Astrocyte (in vitro differentiated cells and primary cell): ENCODE data around the gene PTPRD. TPM values are rescaled to one million over a fixed set of nuclear protein-coding genes. Genes with fewer than 3 reads are reported as not detected.

Experiments used
- DNase-seq: peaks from one replicate; pipeline ENCODE4 v3.0.0-alpha.2; 2010; ENCODE audit warnings: low read depth
- FAIRE-seq: peaks from 2 replicates; lab custom pipeline; 2011; peaks lifted over from hg19 to GRCh38; lab: Jason Lieb, UNC
- H2AFZ ChIP-seq: 2 replicates; pipeline ENCODE4 v1.6.0; 2012; ENCODE audit warnings: low read depth, low read length, inconsistent platforms
- H3K27ac ChIP-seq: 2 replicates; pipeline ENCODE4 v1.5.1; 2011; ENCODE audit warnings: low read depth, low read length, inconsistent platforms
- H3K27me3 ChIP-seq: 2 replicates; pipeline ENCODE4 v1.6.0; 2011; ENCODE audit warnings: low read length, inconsistent platforms; ENCODE audit not compliant: insufficient read depth
- H3K36me3 ChIP-seq: 2 replicates; pipeline ENCODE4 v1.5.1; 2011; ENCODE audit warnings: low read length, inconsistent platforms; ENCODE audit not compliant: insufficient read depth
- H3K4me1 ChIP-seq: 2 replicates; pipeline ENCODE4 v1.5.1; 2011; ENCODE audit warnings: low read length, inconsistent platforms; ENCODE audit not compliant: insufficient read depth
- H3K4me2 ChIP-seq: 2 replicates; pipeline ENCODE4 v1.6.0; 2012; ENCODE audit warnings: low read length, inconsistent platforms
- H3K4me3 ChIP-seq: 2 replicates; pipeline ENCODE4 v1.5.1; 2011; ENCODE audit warnings: low read depth, mild to moderate bottlenecking, low read length, inconsistent platforms; ENCODE audit not compliant: insufficient read depth
- H3K79me2 ChIP-seq: 2 replicates; pipeline ENCODE4 v1.6.0; 2012; ENCODE audit warnings: mild to moderate bottlenecking, low read length, inconsistent platforms; ENCODE audit not compliant: insufficient read depth
- H3K9ac ChIP-seq: 2 replicates; pipeline ENCODE4 v1.6.0; 2012; ENCODE audit warnings: mild to moderate bottlenecking, low read length, inconsistent platforms
- H3K9me3 ChIP-seq: 2 replicates; pipeline ENCODE4 v1.5.1; 2012; ENCODE audit warnings: low read depth, mild to moderate bottlenecking, low read length, inconsistent platforms; ENCODE audit not compliant: insufficient read depth
- H4K20me1 ChIP-seq: 2 replicates; pipeline ENCODE4 v1.6.0; 2012; ENCODE audit warnings: low read length, inconsistent platforms; ENCODE audit not compliant: insufficient read depth
- H3K27ac Mint-ChIP-seq: one replicate; pipeline ENCODE4 v1.8.0; 2021; ENCODE audit warnings: mild to moderate bottlenecking, mixed read lengths; ENCODE audit not compliant: unreplicated experiment
- H3K27me3 Mint-ChIP-seq: one replicate; pipeline ENCODE4 v1.8.0; 2021; ENCODE audit warnings: low read depth, mixed read lengths; ENCODE audit not compliant: unreplicated experiment
- H3K36me3 Mint-ChIP-seq: one replicate; pipeline ENCODE4 v1.8.0; 2021; ENCODE audit warnings: low read depth, mixed read lengths; ENCODE audit not compliant: unreplicated experiment
- H3K4me1 Mint-ChIP-seq: one replicate; pipeline ENCODE4 v1.8.0; 2021; ENCODE audit warnings: low read depth, mixed read lengths; ENCODE audit not compliant: unreplicated experiment
- H3K4me3 Mint-ChIP-seq: one replicate; pipeline ENCODE4 v1.8.0; 2021; ENCODE audit warnings: mild to moderate bottlenecking, moderate library complexity, mixed read lengths; ENCODE audit not compliant: unreplicated experiment
- H3K9me3 Mint-ChIP-seq: one replicate; pipeline ENCODE4 v1.8.0; 2021; ENCODE audit warnings: mild to moderate bottlenecking, mixed read lengths; ENCODE audit not compliant: unreplicated experiment
- EZH2 ChIP-seq: IDR thresholded peaks from 2 replicates; pipeline ENCODE4 v1.6.1; 2012; ENCODE audit warnings: mild to moderate bottlenecking, low read length, inconsistent platforms; ENCODE audit not compliant: insufficient read depth
- total RNA-seq: library from RNA; stranded (reverse); gene quantifications from 2 replicates; pipeline ENCODE4 v1.2.1, GENCODE V29; 2021
- TF ChIP-seq, protein P1 (sequence below): IDR thresholded peaks from 2 replicates; pipeline ENCODE4 v1.5.1; 2011; ENCODE audit warnings: low read depth, mild to moderate bottlenecking, inconsistent platforms, low read length, moderate library complexity; ENCODE audit not compliant: insufficient read depth

PTPRD gene
- total RNA-seq, 1 donor from 2014 or later, result 88.1 TPM

GRCh38 chr9:8457816-8458215 lies 2155.0 kb downstream of the PTPRD start:
- Histone ChIP-seq H3K79me2 (no peaks in the 10 kb centered on the region), H4K20me1 (no peaks in the 10 kb centered on the region), H3K27me3 (no peaks in the 10 kb centered on the region), H3K36me3 (no peaks in the 10 kb centered on the region), H3K9ac (no peak overlapping the region), H3K4me1 (no peaks in the 10 kb centered on the region), H2AFZ (no peak overlapping the region), H3K4me3 (no peak overlapping the region), H3K9me3 (no peaks in the 10 kb centered on the region), H3K4me2 (no peak overlapping the region), H3K27ac (no peak overlapping the region)
- FAIRE-seq (no peak), DNase-seq (no peak)
- H3K4me1 Mint-ChIP-seq, result no peaks in the 10 kb centered on the region
- no peak overlapping the region for H3K4me3 Mint-ChIP-seq
- no peaks in the 10 kb centered on the region for H3K9me3 Mint-ChIP-seq
- H3K27me3 Mint-ChIP-seq, result no peaks in the 10 kb centered on the region
- no peaks in the 10 kb centered on the region for H3K36me3 Mint-ChIP-seq
- TF ChIP-seq, protein P1, sequence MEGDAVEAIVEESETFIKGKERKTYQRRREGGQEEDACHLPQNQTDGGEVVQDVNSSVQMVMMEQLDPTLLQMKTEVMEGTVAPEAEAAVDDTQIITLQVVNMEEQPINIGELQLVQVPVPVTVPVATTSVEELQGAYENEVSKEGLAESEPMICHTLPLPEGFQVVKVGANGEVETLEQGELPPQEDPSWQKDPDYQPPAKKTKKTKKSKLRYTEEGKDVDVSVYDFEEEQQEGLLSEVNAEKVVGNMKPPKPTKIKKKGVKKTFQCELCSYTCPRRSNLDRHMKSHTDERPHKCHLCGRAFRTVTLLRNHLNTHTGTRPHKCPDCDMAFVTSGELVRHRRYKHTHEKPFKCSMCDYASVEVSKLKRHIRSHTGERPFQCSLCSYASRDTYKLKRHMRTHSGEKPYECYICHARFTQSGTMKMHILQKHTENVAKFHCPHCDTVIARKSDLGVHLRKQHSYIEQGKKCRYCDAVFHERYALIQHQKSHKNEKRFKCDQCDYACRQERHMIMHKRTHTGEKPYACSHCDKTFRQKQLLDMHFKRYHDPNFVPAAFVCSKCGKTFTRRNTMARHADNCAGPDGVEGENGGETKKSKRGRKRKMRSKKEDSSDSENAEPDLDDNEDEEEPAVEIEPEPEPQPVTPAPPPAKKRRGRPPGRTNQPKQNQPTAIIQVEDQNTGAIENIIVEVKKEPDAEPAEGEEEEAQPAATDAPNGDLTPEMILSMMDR, result no peak
- no peak for TF ChIP-seq EZH2
- no peak overlapping the region for H3K27ac Mint-ChIP-seq

GRCh38 chr9:8457055-8457454 lies 2155.7 kb downstream of the PTPRD start:
- Mint-ChIP-seq H3K9me3 (no peaks in the 10 kb centered on the region), H3K4me3 (no peak overlapping the region), H3K27me3 (no peaks in the 10 kb centered on the region), H3K4me1 (no peaks in the 10 kb centered on the region), H3K36me3 (peaks cover 3% of the 10 kb centered on the region), H3K27ac (no peak overlapping the region)
- Histone ChIP-seq H4K20me1 (no peaks in the 10 kb centered on the region), H3K36me3 (no peaks in the 10 kb centered on the region), H3K9me3 (no peaks in the 10 kb centered on the region), H3K27me3 (no peaks in the 10 kb centered on the region), H3K79me2 (no peaks in the 10 kb centered on the region), H3K4me2 (no peak overlapping the region), H3K4me3 (no peak overlapping the region), H3K4me1 (no peaks in the 10 kb centered on the region), H3K9ac (no peak overlapping the region), H3K27ac (no peak overlapping the region), H2AFZ (no peak overlapping the region)
- TF ChIP-seq, protein P1, result no peak
- TF ChIP-seq EZH2, result no peak
- DNase-seq, result no peak
- FAIRE-seq, result no peak

GRCh38 chr9:8456344-8456743 lies 2156.5 kb downstream of the PTPRD start:
- H3K4me2 ChIP-seq, result no peak overlapping the region
- Mint-ChIP-seq H3K4me1 (no peaks in the 10 kb centered on the region), H3K36me3 (peaks cover 6% of the 10 kb centered on the region), H3K4me3 (no peak overlapping the region), H3K27me3 (no peaks in the 10 kb centered on the region), H3K27ac (no peak overlapping the region), H3K9me3 (no peaks in the 10 kb centered on the region)
- DNase-seq (no peak), FAIRE-seq (no peak)
- H4K20me1 ChIP-seq, result no peaks in the 10 kb centered on the region
- H3K4me3 ChIP-seq, result no peak overlapping the region
- no peak overlapping the region for H3K27ac ChIP-seq
- H3K27me3 ChIP-seq, result no peaks in the 10 kb centered on the region
- H2AFZ ChIP-seq, result no peak overlapping the region
- H3K9ac ChIP-seq, result no peak overlapping the region
- no peaks in the 10 kb centered on the region for H3K79me2 ChIP-seq
- TF ChIP-seq, protein P1, result no peak
- TF ChIP-seq EZH2, result no peak
- H3K4me1 ChIP-seq, result no peaks in the 10 kb centered on the region
- H3K9me3 ChIP-seq, result no peaks in the 10 kb centered on the region
- no peaks in the 10 kb centered on the region for H3K36me3 ChIP-seq
